ENCODE results near the gene C1QTNF6.

DNA sequence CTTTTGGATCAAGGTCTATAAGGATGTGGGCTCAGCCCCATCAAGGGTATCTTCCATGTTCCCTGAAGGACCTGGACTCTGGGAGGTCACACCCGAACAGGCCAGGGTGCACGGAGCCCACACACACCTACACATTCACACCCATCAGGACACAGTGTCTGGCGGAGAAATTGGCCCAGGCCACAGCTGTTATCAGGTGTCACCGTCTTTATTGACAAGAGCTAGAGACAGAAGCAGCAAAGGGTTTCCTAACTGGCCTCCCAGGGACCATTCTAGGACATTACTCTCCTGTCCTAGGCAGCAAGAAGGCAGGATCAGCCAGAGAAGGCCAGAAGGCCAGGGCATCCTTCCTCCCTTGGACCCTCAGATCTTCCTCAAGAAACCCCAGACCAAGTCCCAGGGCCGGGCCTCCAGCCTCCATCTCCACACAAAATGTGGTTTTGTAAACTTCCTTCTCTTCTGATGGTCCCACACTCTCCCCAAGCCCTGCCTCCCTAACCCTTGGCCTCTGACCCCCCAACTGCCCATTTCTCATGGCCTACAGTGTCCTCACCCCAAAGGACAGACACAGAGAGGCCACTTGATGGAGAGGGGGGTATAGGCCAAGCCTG, 16.1 kb upstream of the C1QTNF6 start:
- TF ChIP-seq POLR2AphosphoS5 (IDR thresholded peaks at IDR 0.05; ENCODE audit: insufficient read depth, low read depth, low read length) (no peak), POLR2A (IDR thresholded peaks at IDR 0.05; ENCODE audit: low read depth, low read length) (no peak), JUN (IDR thresholded peaks at IDR 0.05; ENCODE audit: borderline replicate concordance, insufficient read depth, insufficient read length, low read depth) (no peak), EZH2 (IDR thresholded peaks at IDR 0.05; ENCODE audit: borderline replicate concordance, low read depth, low read length, severe bottlenecking) (no peak), FOS (IDR thresholded peaks at IDR 0.05; ENCODE audit: borderline replicate concordance, insufficient read depth, low read length) (no peak)
- TF ChIP-seq, protein P1, sequence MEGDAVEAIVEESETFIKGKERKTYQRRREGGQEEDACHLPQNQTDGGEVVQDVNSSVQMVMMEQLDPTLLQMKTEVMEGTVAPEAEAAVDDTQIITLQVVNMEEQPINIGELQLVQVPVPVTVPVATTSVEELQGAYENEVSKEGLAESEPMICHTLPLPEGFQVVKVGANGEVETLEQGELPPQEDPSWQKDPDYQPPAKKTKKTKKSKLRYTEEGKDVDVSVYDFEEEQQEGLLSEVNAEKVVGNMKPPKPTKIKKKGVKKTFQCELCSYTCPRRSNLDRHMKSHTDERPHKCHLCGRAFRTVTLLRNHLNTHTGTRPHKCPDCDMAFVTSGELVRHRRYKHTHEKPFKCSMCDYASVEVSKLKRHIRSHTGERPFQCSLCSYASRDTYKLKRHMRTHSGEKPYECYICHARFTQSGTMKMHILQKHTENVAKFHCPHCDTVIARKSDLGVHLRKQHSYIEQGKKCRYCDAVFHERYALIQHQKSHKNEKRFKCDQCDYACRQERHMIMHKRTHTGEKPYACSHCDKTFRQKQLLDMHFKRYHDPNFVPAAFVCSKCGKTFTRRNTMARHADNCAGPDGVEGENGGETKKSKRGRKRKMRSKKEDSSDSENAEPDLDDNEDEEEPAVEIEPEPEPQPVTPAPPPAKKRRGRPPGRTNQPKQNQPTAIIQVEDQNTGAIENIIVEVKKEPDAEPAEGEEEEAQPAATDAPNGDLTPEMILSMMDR (IDR thresholded peaks at IDR 0.05; ENCODE audit: extremely low read depth in 1 of 2, insufficient read depth in 1 of 2, low read depth in 1 of 2, low read length in 2 of 2): no peak
- TF ChIP-seq, protein P2, sequence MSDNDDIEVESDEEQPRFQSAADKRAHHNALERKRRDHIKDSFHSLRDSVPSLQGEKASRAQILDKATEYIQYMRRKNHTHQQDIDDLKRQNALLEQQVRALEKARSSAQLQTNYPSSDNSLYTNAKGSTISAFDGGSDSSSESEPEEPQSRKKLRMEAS (IDR thresholded peaks at IDR 0.05; ENCODE audit: insufficient read depth, insufficient read length): no peak

All from endothelial cell of umbilical vein (primary cell).